OCI-LY3 (cell line): ENCODE measurements around the gene ARHGEF16.

Experiments used
- EZH2phosphoT487 ChIP-seq: fragments of 200-600 bp; shearing (Covaris generic); IDR thresholded peaks from 2 replicates; pipeline ENCODE4 v1.6.1; 2018; ENCODE audit warnings: antibody characterized with exemption, mixed run types, low read depth
- TF ChIP-seq, protein P1 (sequence below): fragments of 200-600, 300-600 bp; sonication (generic); IDR thresholded peaks from 2 replicates; pipeline ENCODE4 v1.5.1; 2014; ENCODE audit warnings: antibody characterized with exemption, low read length, low read depth

GRCh38 chr1:3427711-3428704, 26.5 kb upstream of the ARHGEF16 start:
- TF ChIP-seq, protein P1, sequence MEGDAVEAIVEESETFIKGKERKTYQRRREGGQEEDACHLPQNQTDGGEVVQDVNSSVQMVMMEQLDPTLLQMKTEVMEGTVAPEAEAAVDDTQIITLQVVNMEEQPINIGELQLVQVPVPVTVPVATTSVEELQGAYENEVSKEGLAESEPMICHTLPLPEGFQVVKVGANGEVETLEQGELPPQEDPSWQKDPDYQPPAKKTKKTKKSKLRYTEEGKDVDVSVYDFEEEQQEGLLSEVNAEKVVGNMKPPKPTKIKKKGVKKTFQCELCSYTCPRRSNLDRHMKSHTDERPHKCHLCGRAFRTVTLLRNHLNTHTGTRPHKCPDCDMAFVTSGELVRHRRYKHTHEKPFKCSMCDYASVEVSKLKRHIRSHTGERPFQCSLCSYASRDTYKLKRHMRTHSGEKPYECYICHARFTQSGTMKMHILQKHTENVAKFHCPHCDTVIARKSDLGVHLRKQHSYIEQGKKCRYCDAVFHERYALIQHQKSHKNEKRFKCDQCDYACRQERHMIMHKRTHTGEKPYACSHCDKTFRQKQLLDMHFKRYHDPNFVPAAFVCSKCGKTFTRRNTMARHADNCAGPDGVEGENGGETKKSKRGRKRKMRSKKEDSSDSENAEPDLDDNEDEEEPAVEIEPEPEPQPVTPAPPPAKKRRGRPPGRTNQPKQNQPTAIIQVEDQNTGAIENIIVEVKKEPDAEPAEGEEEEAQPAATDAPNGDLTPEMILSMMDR = no peak
- TF ChIP-seq EZH2phosphoT487 = no peak
